K562 (cell line): ENCODE results near the gene ARHGAP10. TPM values are rescaled to one million over a fixed set of nuclear protein-coding genes. Genes with fewer than 3 reads are reported as not detected.

ENCODE experiments used
- CHD7 ChIP-seq: fragments of 200-600 bp; sonication (generic); IDR thresholded peaks from one replicate; pipeline ENCODE4 v1.6.1; 2012; ENCODE audit warnings: mild to moderate bottlenecking, low read depth, low read length, inconsistent platforms
- EHMT2 ChIP-seq: fragments of 450-650 bp; IDR thresholded peaks from 2 replicates; pipeline ENCODE4 v1.6.1; 2018; ENCODE audit warnings: antibody characterized with exemption
- NELFE ChIP-seq: IDR thresholded peaks from 2 replicates; pipeline ENCODE4 v1.6.1; 2011; ENCODE audit warnings: mild to moderate bottlenecking; ENCODE audit not compliant: insufficient read depth, insufficient read length
- PHF8 ChIP-seq: fragments of 200-600 bp; sonication (generic); IDR thresholded peaks from 2 replicates; pipeline ENCODE4 v1.6.1; 2012; ENCODE audit warnings: mixed run types, mild to moderate bottlenecking, inconsistent platforms, low read length, moderate library complexity, borderline replicate concordance
- POLR2AphosphoS5 ChIP-seq: IDR thresholded peaks from 2 replicates; pipeline ENCODE4 v1.6.1; 2011; ENCODE audit warnings: mild to moderate bottlenecking, low read depth, low read length, moderate library complexity; ENCODE audit not compliant: control insufficient read depth, insufficient read depth
- polyA plus RNA-seq, 8 experiments: library from polyadenylated mRNA; depleted of rRNA in 4 of 8; stranded (reverse) in 5 of 8; unstranded in 3 of 8; fragments of >200 nt; fragmentation: Nextera tagmentation in 2 of 8; fragmentation: Illumina TruSeq in 1 of 8; extraction: Ambion mirVana in 2 of 8; extraction: Trizol in 1 of 8; gene quantifications; 2 replicates each; pipeline versions ENCODE4 v1.2.1 to v1.2.3, GENCODE V29; 2011 to 2014; ENCODE audit warnings: inconsistent platforms in 1 of 8, missing spikeins in 1 of 8
- total RNA-seq, 7 experiments: library from RNA; depleted of rRNA in 6 of 7; stranded (reverse); fragments of >200 nt in 6 of 7; fragmentation: Illumina TruSeq in 2 of 7; extraction: Trizol in 2 of 7; gene quantifications; 2 replicates each; pipeline versions ENCODE4 v1.2.1 to v1.2.3, GENCODE V29; 2011 to 2021; ENCODE audit warnings: low replicate concordance in 1 of 7

The ARHGAP10 gene
- total and polyA plus RNA-seq, 9 of the 15 experiments (the other 6 are each of a cell fraction or from before 2014, with no cell fraction given), result 0.03 to 0.22 (median 0.06) TPM; not detected in 3

- TF ChIP-seq CHD7 (no peak), NELFE (no peak), POLR2AphosphoS5 (no peak), PHF8 (no peak), EHMT2 (no peak)
Observed at GRCh38 chr4:147734496-147734895, 2.6 kb downstream of the ARHGAP10 start (continued).
